GM18498 (cell line): Measurements from ENCODE around the gene FDPS.
A peak's percentile ranks its signal among the peaks of the same experiment; 100 is the strongest.

ENCODE experiments used
- ATAC-seq: cut with Tn5 transposase; IDR thresholded peaks from one replicate; pipeline ENCODE4 v1.9.1; 2021; ENCODE audit warnings: mild to moderate bottlenecking, moderate library complexity; ENCODE audit not compliant: unreplicated experiment

The FDPS gene

GRCh38 chr1:155308493-155309422, at the start of gene FDPS:
FDPS (plus strand) TSS chr1:155308866; CDS start chr1:155309790, 924 bp downstream.
- peak; percentile 95 for ATAC-seq

DNA sequence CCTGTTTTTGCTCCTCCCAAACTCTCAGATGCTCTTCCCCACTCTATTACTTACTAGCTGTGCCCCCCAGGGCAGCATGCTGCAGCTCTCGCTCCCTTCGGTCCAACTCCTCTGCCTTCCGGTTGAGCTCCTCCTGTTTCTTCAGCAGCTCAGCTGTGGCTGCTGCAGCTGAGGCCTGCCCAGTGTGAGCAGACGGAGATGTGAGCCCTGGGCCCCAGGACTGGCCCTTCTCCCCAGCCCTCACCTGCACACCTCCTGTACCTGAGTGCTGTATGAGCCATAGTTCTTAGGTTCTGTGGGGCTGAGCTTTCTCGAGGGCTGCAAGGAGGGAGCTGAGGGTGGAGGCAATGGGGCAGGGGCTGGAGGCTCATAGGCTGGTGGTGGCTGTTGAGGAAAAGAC, 48.4 kb upstream of the FDPS start:
- no peak for ATAC-seq

DNA sequence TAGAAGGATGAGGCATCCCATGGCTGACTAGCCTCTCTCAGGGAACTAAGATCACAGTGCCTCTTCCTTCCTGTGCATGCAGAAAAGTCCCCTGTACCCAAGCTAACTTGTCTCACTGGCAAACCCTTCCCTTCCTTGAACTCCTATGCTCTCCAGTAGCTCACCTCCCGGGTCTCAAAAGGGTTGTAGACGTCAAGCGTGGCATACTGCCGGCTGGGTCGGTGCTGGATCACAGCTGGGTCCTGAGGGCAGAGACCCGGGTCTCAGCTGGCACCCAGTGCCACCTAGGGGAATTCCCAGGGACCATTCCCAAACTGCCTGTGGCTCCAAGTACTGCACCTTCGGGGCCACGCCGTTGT, 47.2 kb upstream of the FDPS start:
- ATAC-seq: no peak

DNA sequence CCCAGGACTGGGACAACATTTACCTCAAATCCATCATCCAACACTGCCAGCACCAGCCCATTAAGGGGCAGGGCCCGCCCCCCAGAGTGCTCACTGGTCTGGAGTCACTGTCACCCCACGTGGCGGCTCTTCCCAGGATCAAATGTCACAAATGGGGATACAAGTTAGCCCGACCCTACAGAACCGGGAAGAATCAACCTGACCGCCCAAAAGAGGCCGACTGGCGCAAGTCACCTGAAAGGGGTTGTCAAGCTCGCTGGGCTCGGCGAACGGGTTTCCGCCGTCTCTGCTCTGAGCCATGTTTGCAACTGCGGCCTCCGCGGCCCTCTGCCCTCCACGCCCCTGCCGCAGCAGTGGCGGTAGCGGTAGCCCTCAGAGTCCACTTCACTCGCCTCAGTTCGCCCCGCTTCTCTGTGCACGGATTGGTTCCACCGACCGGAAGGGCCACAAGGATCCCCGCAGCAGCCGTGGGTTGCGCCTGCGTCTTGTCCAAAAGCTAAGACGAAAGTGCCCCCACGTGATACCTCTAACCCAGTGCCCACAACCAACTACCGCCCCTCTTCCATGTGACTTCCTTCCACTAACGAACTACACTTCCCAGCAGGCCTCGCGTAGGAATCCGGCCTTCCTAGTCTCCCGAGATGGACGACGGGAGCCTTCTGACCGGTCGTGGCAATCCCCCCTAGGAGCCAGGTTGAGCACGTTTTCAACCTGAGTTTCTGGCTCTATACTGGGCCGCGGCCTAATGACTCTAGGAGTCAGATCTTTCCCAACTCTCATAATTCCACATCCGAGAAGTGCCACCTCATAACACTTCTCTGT, 46.6 kb upstream of the FDPS start, which contains the start of gene SCAMP3:
TSS of gene SCAMP3 (minus strand) at position 509 of the 822 bp plus-strand sequence. CDS start at position 300, 209 bp downstream.
- peak; percentile 86 for ATAC-seq

- ATAC-seq: no peak
Observed at GRCh38 chr1:155263067-155263466, 45.6 kb upstream of the FDPS start.

DNA sequence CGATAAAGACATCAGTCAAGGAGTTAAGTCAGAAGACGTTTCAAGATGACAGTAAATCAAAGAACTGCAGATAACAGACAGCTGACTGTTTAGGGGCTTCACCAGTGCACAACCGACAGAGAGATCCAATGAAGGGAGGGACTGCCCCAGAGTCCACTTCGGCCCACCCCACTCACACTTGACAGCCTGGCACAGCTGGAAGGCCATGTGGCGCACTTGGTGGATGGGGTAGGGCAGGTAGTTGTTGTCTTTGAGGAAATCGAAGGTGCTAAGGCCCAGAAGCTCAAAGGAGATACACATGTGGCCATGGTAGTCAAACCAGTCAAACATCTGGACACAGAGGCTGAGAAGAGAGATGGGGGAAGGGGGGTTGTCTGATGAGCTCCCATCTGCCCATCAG, 42.1 kb upstream of the FDPS start:
- ATAC-seq: no peak

DNA sequence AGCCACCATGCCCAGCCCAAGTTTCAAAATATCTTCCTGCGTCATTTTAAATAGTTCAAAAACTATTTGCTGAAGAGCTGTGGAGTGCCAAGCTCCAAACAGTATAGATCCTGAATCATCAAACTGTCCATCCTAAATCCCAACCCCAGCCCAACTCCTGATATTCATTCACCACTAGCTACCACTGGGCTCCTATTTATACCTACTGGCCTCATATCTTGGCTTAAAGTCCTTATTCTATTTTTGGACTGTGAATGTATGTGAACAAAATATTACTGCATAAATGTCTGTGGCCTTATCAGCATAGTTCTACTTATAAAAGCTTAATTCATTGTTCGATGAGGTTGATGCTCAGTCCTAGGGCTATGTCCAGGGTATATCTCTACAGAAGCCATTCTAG, 41.3 kb upstream of the FDPS start:
- ATAC-seq: no peak

DNA sequence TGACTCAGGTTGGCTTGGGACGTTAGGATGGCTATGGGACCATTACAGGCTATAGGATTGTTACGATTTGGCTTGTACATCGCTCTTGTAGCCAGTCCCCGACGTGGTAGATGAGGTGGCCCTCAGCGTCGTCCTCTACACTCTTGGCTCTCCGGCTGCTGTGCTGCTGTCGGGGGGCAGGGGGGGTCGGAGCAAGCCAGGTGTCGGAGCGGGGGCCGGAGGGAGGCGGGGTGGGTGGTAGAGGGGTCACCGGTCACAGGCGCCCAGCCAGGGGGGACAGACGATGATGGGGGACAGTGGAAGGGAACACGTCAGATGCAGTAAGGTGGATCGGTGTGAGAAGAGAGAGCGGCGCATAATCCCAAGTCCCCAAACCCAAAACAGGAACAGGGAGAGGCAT, 40.0 kb upstream of the FDPS start:
- ATAC-seq: no peak

GRCh38 chr1:155269381-155269780, 39.3 kb upstream of the FDPS start:
- ATAC-seq: no peak

- peak; percentile 40 for ATAC-seq
Observed at GRCh38 chr1:155272466-155273342, 36.0 kb upstream of the FDPS start.

DNA sequence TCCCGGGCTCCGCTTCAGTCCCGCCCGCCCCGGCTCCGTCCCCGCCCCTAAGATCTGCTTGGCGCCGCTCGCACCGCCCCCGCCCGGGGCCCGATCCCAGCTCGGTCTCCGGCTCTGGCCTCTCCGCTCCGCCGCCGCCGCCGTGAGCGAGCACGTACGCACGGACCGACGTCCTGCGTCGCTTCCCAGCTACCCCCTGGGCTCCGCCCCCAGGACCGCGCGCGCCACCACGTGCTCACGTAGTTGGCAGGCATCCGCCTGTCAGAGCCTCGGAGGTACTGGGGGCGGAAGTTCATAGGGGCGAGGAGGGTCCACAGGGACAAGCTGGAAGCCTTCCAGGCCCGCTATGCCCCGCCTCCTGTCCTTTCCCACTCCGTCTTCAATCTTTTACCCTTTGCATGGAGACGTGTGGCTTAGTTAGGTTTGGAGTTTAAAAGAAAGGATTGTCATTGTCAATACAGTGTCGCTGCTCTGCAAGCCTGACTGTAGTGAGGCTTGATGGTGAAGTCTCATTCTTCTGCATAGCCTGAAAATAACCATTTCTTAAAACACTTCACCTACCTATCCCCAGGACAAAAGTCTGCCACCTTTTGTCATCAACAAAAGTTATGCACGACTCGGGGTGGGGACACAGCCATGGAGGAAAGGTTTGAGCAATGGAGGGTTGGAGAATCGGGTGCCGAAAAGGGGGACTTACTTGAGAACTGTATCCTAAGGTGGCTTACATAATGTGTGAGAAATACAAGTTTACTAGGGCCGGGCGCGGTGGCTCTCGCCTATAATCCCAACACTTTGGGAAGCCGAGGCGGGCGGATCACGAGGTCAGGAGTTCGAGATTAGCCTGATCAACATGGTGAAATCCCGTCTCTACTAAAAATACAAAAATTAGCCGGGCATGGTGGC, 35.1 kb upstream of the FDPS start, which contains the start of gene CLK2:
TSS of gene CLK2 (minus strand) at position 162 of the 903 bp plus-strand sequence. CDS start 2,527 bp downstream, outside the sequence.
- ATAC-seq: peak; percentile 76

- peak; percentile 66 for ATAC-seq
Observed at GRCh38 chr1:155277070-155277901, 31.4 kb upstream of the FDPS start, which contains the start of gene HCN3. HCN3 (plus strand) TSS chr1:155277463; CDS start chr1:155277591, 128 bp downstream.

DNA sequence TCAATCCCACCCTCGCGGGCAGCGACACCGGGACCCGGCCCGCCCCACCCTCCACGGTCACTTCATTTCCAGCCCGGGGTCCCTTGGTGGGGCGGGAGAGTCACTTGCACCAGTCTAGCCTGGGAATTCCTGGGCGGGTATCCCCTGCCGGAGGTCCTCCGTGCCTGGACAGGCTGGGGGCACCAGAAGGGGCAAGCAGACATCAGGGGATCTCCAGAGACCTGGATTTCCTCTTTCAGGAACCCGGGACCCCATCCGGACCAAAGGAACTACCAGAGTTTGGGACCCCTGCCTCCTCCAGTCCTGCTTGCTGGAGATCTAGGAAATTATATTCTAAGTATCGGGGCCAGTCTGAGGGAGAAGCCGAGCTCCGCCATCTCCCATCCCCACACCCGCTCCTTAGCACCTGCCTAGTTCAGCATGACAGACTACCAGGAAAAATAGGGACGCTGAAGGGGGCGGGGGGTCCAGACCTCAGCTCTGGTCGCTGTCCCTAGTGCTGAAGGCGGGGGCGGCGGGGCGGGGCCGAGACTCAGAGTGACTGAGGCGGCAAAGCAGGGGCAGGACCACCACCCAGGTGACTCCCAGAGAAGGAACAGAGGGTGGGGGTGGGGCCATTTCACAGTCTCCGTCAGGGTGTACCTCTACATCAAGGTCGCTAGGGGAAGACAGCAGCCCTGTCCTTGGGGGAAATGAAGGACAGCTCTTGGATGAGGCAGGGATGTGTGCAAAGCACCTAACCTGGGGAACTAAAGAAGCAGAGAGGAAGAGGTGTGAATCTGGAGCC, 30.6 kb upstream of the FDPS start:
- ATAC-seq: no peak

GRCh38 chr1:155278689-155279160, 29.9 kb upstream of the FDPS start:
- ATAC-seq: no peak

GRCh38 chr1:155279268-155279667, 29.4 kb upstream of the FDPS start:
- ATAC-seq: no peak

- no peak for ATAC-seq
Observed at GRCh38 chr1:155282488-155283091, 26.1 kb upstream of the FDPS start.

- no peak for ATAC-seq
Observed at GRCh38 chr1:155284476-155284875, 24.2 kb upstream of the FDPS start.
